ENCODE measurements around the gene POU5F1. TPM values are rescaled to one million over a fixed set of nuclear protein-coding genes. Genes with fewer than 3 reads are reported as not detected.
"Not testable (repeated sequence)": the region's sequence is repeated elsewhere in the genome, so short reads cannot be mapped to it uniquely, and the experiment has no call there.

Gene POU5F1
- polyA plus RNA-seq, 1 experiment, result not detected

DNA sequence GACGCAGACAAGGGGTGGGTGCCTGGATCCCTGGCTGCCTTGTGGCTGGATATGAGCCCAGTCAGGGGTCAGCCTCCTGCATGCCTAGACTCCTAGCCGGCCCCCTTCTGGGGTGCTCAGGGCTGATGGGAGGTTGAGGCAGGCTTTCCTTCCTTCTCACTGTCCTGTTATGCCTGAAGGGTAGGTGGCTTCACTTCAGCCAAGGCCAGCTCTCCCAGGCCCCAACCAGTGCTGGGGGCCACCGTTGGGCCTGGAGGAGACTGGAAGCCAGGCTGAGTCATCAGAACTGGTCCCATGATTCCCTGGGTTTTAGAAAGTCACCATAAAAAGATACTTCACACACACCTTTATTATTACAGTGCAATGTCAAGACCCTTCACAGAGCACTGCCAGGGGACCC, 2.9 kb upstream of the POU5F1 start:
- TF ChIP-seq, protein P1, sequence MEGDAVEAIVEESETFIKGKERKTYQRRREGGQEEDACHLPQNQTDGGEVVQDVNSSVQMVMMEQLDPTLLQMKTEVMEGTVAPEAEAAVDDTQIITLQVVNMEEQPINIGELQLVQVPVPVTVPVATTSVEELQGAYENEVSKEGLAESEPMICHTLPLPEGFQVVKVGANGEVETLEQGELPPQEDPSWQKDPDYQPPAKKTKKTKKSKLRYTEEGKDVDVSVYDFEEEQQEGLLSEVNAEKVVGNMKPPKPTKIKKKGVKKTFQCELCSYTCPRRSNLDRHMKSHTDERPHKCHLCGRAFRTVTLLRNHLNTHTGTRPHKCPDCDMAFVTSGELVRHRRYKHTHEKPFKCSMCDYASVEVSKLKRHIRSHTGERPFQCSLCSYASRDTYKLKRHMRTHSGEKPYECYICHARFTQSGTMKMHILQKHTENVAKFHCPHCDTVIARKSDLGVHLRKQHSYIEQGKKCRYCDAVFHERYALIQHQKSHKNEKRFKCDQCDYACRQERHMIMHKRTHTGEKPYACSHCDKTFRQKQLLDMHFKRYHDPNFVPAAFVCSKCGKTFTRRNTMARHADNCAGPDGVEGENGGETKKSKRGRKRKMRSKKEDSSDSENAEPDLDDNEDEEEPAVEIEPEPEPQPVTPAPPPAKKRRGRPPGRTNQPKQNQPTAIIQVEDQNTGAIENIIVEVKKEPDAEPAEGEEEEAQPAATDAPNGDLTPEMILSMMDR (IDR thresholded peaks at IDR 0.05; ENCODE audit: low read depth, low read length), result no peak
- POLR2A ChIA-PET, result no interaction called here
- Histone ChIP-seq H3K27me3 (ENCODE audit: control insufficient read depth, insufficient read depth, low read length) (no peaks in the 10 kb centered on the region), H3K27ac (ENCODE audit: low read depth, low read length) (no peak overlapping the region), H3K4me3 (ENCODE audit: low read depth, low read length) (no peak overlapping the region), H3K9me3 (ENCODE audit: control insufficient read depth, insufficient read depth, low read length) (no peaks in the 10 kb centered on the region)
- DNase-seq (ENCODE audit: low read depth, low spot score), result no peak
- CTCF ChIA-PET, result no interaction called here

DNA sequence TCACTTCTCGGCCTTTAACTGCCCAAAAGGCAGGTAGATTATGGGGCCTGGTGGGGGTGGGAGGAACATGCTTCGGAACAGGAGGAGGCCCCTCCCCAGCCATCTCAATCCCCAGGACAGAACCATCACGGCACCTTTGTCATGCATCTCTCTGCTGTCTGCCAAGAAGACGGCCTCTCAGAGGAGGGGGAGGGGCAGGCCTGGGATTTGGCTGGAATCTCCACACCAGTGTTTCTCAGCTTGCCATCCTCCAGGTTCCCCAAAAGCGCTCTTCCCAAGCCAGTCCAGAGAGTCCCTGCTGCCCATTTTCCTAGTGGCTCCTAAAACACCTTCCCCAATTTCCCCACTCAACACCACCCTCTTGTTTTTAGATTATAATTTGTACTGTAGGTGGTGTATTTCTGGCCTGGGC, 2.5 kb upstream of the POU5F1 start:
- no peak overlapping the region for H3K27ac ChIP-seq (ENCODE audit: low read depth, low read length)
- ChIA-PET CTCF (no interaction called here), POLR2A (no interaction called here)
- H3K9me3 ChIP-seq (ENCODE audit: control insufficient read depth, insufficient read depth, low read length), result no peaks in the 10 kb centered on the region
- H3K27me3 ChIP-seq (ENCODE audit: control insufficient read depth, insufficient read depth, low read length), result no peaks in the 10 kb centered on the region
- H3K4me3 ChIP-seq (ENCODE audit: low read depth, low read length), result no peak overlapping the region
- TF ChIP-seq, protein P1 (IDR thresholded peaks at IDR 0.05; ENCODE audit: low read depth, low read length), result no peak
- no peak for DNase-seq (ENCODE audit: low read depth, low spot score)

- Histone ChIP-seq H3K9me3 (ENCODE audit: control insufficient read depth, insufficient read depth, low read length) (no peaks in the 10 kb centered on the region), H3K27ac (ENCODE audit: low read depth, low read length) (no peak overlapping the region), H3K4me3 (ENCODE audit: low read depth, low read length) (no peak overlapping the region), H3K27me3 (ENCODE audit: control insufficient read depth, insufficient read depth, low read length) (no peaks in the 10 kb centered on the region)
- POLR2A ChIA-PET, result no interaction called here
- CTCF ChIA-PET, result interaction anchor here (1.1 kb wide), 1 partner anchor 43 kb away, joined by 3 read pairs; no protein-coding TSS in a partner anchor
- TF ChIP-seq, protein P1 (IDR thresholded peaks at IDR 0.05; ENCODE audit: low read depth, low read length), result no peak
- no peak for DNase-seq (ENCODE audit: low read depth, low spot score)
These were observed 1.7 kb upstream of the POU5F1 start for GRCh38 chr6:31171931-31172905.

- POLR2A ChIA-PET, result no interaction called here
- Histone ChIP-seq H3K27me3 (ENCODE audit: control insufficient read depth, insufficient read depth, low read length) (no peaks in the 10 kb centered on the region), H3K4me3 (ENCODE audit: low read depth, low read length) (no peak overlapping the region), H3K9me3 (ENCODE audit: control insufficient read depth, insufficient read depth, low read length) (no peaks in the 10 kb centered on the region), H3K27ac (ENCODE audit: low read depth, low read length) (no peak overlapping the region)
- CTCF ChIA-PET, result interaction anchor here (1.1 kb wide), 1 partner anchor 42 kb away, joined by 3 read pairs; no protein-coding TSS in a partner anchor
- no peak for DNase-seq (ENCODE audit: low read depth, low spot score)
- TF ChIP-seq, protein P1 (IDR thresholded peaks at IDR 0.05; ENCODE audit: low read depth, low read length), result no peak
These were observed 647 bp upstream of the POU5F1 start for GRCh38 chr6:31170987-31171671.

GRCh38 chr6:31169858-31170599, 453 bp downstream of the POU5F1 start:
- CTCF ChIA-PET; POLR2A ChIA-PET; H3K4me3 ChIP-seq (ENCODE audit: low read depth, low read length); H3K27ac ChIP-seq (ENCODE audit: low read depth, low read length); H3K9me3 ChIP-seq (ENCODE audit: control insufficient read depth, insufficient read depth, low read length); DNase-seq (ENCODE audit: low read depth, low spot score); H3K27me3 ChIP-seq (ENCODE audit: control insufficient read depth, insufficient read depth, low read length): not testable (repeated sequence)
